ENCODE results near the gene CACNB2.
"Not testable (repeated sequence)": the region's sequence is repeated elsewhere in the genome, so short reads cannot be mapped to it uniquely, and the experiment has no call there.

CACNB2 gene

GRCh38 chr10:18401416-18402195, 261.4 kb downstream of the CACNB2 start:
- DNase-seq (ENCODE audit: low spot score), result no peak

GRCh38 chr10:18402853-18403252, 262.6 kb downstream of the CACNB2 start:
- no peak for DNase-seq (ENCODE audit: low spot score)

GRCh38 chr10:18404530-18404929, 264.3 kb downstream of the CACNB2 start:
- DNase-seq (ENCODE audit: low spot score), result no peak

- no peak for DNase-seq (ENCODE audit: low spot score)
Observed at GRCh38 chr10:18406136-18406535, 265.9 kb downstream of the CACNB2 start.

- no peak for DNase-seq (ENCODE audit: low spot score)
Observed at GRCh38 chr10:18409599-18410397, 269.6 kb downstream of the CACNB2 start.

GRCh38 chr10:18414061-18414460, 273.8 kb downstream of the CACNB2 start:
- no peak for DNase-seq (ENCODE audit: low spot score)

GRCh38 chr10:18417950-18418527, 277.8 kb downstream of the CACNB2 start:
- no peak for DNase-seq (ENCODE audit: low spot score)

GRCh38 chr10:18418541-18419215, 278.5 kb downstream of the CACNB2 start:
- DNase-seq (ENCODE audit: low spot score), result peak; percentile 41

- DNase-seq (ENCODE audit: low spot score), result no peak
Observed at GRCh38 chr10:18419945-18420344, 279.7 kb downstream of the CACNB2 start.

- DNase-seq (ENCODE audit: low spot score), result no peak
Observed at GRCh38 chr10:18421726-18422293, 281.6 kb downstream of the CACNB2 start.

- DNase-seq (ENCODE audit: low spot score), result no peak
Observed at GRCh38 chr10:18423058-18423637, 282.9 kb downstream of the CACNB2 start.

GRCh38 chr10:18424200-18424599, 284.0 kb downstream of the CACNB2 start:
- no peak for DNase-seq (ENCODE audit: low spot score)

- no peak for DNase-seq (ENCODE audit: low spot score)
Observed at GRCh38 chr10:18429335-18429734, 289.1 kb downstream of the CACNB2 start.

GRCh38 chr10:18436902-18437301, 296.7 kb downstream of the CACNB2 start:
- DNase-seq (ENCODE audit: low spot score), result no peak

- DNase-seq (ENCODE audit: low spot score), result no peak
Observed at GRCh38 chr10:18437486-18437885, 297.3 kb downstream of the CACNB2 start.

GRCh38 chr10:18438361-18439126, 298.3 kb downstream of the CACNB2 start:
- no peak for DNase-seq (ENCODE audit: low spot score)

- no peak for DNase-seq (ENCODE audit: low spot score)
Observed at GRCh38 chr10:18439601-18440000, 299.4 kb downstream of the CACNB2 start.

- not testable (repeated sequence) for DNase-seq (ENCODE audit: low spot score)
Observed at GRCh38 chr10:18445635-18446034, 305.4 kb downstream of the CACNB2 start.

GRCh38 chr10:18446205-18446604, 306.0 kb downstream of the CACNB2 start:
- DNase-seq (ENCODE audit: low spot score), result no peak

GRCh38 chr10:18449611-18450026, 309.4 kb downstream of the CACNB2 start:
- DNase-seq (ENCODE audit: low spot score), result no peak

- no peak for DNase-seq (ENCODE audit: low spot score)
Observed at GRCh38 chr10:18450298-18450697, 310.1 kb downstream of the CACNB2 start.
